Endothelial cell of umbilical vein (primary cell): Measurements from ENCODE around the gene ACADS. TPM values are rescaled to one million over a fixed set of nuclear protein-coding genes. Genes with fewer than 3 reads are reported as not detected.
"Not testable (repeated sequence)": the region's sequence is repeated elsewhere in the genome, so short reads cannot be mapped to it uniquely, and the experiment has no call there.

Source experiments
- BruUV-seq: library from RNA; stranded (reverse); fragments of 400-500 nt; replicated peaks from 2 replicates; lab custom pipeline; 2021; lab: Mats Ljungman, UMichigan
- CTCF ChIA-PET: fragments of 300-600, 350-600 bp; sonication (Branson Sonifier 250); formaldehyde crosslinking; loops from one replicate; lab custom pipeline; 2021; ENCODE audit warnings: antibody characterized with exemption, inconsistent platforms; lab: Charles Lee
- POLR2A ChIA-PET: fragments of 300-600, 350-600 bp; sonication (Branson Sonifier 250); formaldehyde crosslinking; loops from one replicate; lab custom pipeline; 2021; ENCODE audit warnings: antibody characterized with exemption, inconsistent platforms; lab: Charles Lee
- DNase-seq: peaks from one replicate; pipeline ENCODE4 v3.0.0-alpha.2; 2011; ENCODE audit warnings: low read depth, low spot score
- FAIRE-seq: peaks from 2 replicates; lab custom pipeline; 2011; peaks lifted over from hg19 to GRCh38; lab: Jason Lieb, UNC
- H2AFZ ChIP-seq: 2 replicates; pipeline ENCODE4 v1.6.0; 2012; ENCODE audit warnings: low read depth, low read length, control low read depth, inconsistent platforms
- H3K27ac ChIP-seq: 2 replicates; pipeline ENCODE4 v1.5.1; 2011; ENCODE audit warnings: low read depth, mild to moderate bottlenecking, control low read depth, low read length, moderate library complexity; ENCODE audit not compliant: insufficient read depth
- H3K27me3 ChIP-seq, 2 experiments: 2 replicates each; pipeline versions ENCODE4 v1.6.0 to v1.6.1; 2011; ENCODE audit warnings: low read length in 2 of 2, mixed read lengths in 1 of 2; ENCODE audit not compliant: control insufficient read depth in 2 of 2, insufficient read depth in 2 of 2
- H3K36me3 ChIP-seq, 2 experiments: 2 replicates in 1 of 2; 3 replicates in 1 of 2; pipeline ENCODE4 v1.5.1; 2011; ENCODE audit warnings: low read length in 2 of 2, mild to moderate bottlenecking in 1 of 2, moderate library complexity in 1 of 2; ENCODE audit not compliant: control insufficient read depth in 2 of 2, insufficient read depth in 2 of 2; ENCODE audit errors: extremely low read depth in 1 of 2
- H3K4me1 ChIP-seq: 3 replicates; pipeline ENCODE4 v1.5.1; 2011; ENCODE audit warnings: mild to moderate bottlenecking, low read length; ENCODE audit not compliant: control insufficient read depth, insufficient read depth; ENCODE audit errors: extremely low read depth
- H3K4me2 ChIP-seq: 2 replicates; pipeline ENCODE4 v1.6.1; 2011; ENCODE audit warnings: low read length, control low read depth, mixed read lengths; ENCODE audit not compliant: insufficient read depth
- H3K4me3 ChIP-seq, 3 experiments: fragments of 200-600 bp in 1 of 3; sonication (generic), shearing (Covaris generic) in 1 of 3; replicated peaks in 1 of 3; 2 replicates each; pipeline ENCODE4 v1.5.1; 2011 to 2016; ENCODE audit warnings: control low read depth in 3 of 3, low read length in 3 of 3, mild to moderate bottlenecking in 2 of 3, inconsistent platforms in 1 of 3, low read depth in 1 of 3, moderate library complexity in 1 of 3; ENCODE audit not compliant: insufficient read depth in 1 of 3
- H3K79me2 ChIP-seq: 2 replicates; pipeline ENCODE4 v1.6.0; 2012; ENCODE audit warnings: low read length, inconsistent platforms; ENCODE audit not compliant: control insufficient read depth, insufficient read depth
- H3K9ac ChIP-seq: replicated peaks from 2 replicates; pipeline ENCODE3; 2011; ENCODE audit warnings: low read length, control low read depth; ENCODE audit not compliant: insufficient read depth; ENCODE audit errors: extremely low read depth
- H3K9me1 ChIP-seq: replicated peaks from 3 replicates; pipeline ENCODE4 v1.6.0; 2011; ENCODE audit warnings: mild to moderate bottlenecking, low read length; ENCODE audit not compliant: control insufficient read depth, insufficient read depth; ENCODE audit errors: extremely low read depth
- H3K9me3 ChIP-seq: replicated peaks from 2 replicates; pipeline ENCODE4 v1.5.1; 2012; ENCODE audit warnings: low read length, inconsistent platforms; ENCODE audit not compliant: control insufficient read depth, insufficient read depth
- H4K20me1 ChIP-seq: replicated peaks from 2 replicates; pipeline ENCODE3; 2011; ENCODE audit warnings: mild to moderate bottlenecking, low read length; ENCODE audit not compliant: control insufficient read depth, insufficient read depth; ENCODE audit errors: extremely low read depth
- FOS ChIP-seq: IDR thresholded peaks from 2 replicates; pipeline ENCODE4 v1.6.1; 2011; ENCODE audit warnings: mild to moderate bottlenecking, low read length, moderate library complexity, borderline replicate concordance; ENCODE audit not compliant: insufficient read depth
- GATA2 ChIP-seq: IDR thresholded peaks from 2 replicates; pipeline ENCODE4 v1.7.0; 2011; ENCODE audit warnings: low read depth, mild to moderate bottlenecking, moderate library complexity, mixed read lengths, low read length; ENCODE audit not compliant: insufficient read length, insufficient read depth
- MYC ChIP-seq: IDR thresholded peaks from one replicate; pipeline ENCODE4 v1.6.1; 2011; ENCODE audit warnings: mild to moderate bottlenecking, low read depth, low read length
- dilution Hi-C: fragments of 300-500 bp; cut with MboI; formaldehyde crosslinking; loops from one replicate; pipeline ENCODE4 v1.15.0; 2019; ENCODE audit warnings: low sequenced_read_pairs; ENCODE audit not compliant: extremely low pct_ligation_motif_present
- intact Hi-C: fragments of 100-400 bp; cut with micrococcal nuclease; formaldehyde crosslinking; loops from one replicate; pipeline ENCODE4 v1.10.0; 2022
- polyA plus RNA-seq, 4 experiments: library from polyadenylated mRNA; depleted of rRNA in 3 of 4; stranded (reverse) in 3 of 4; unstranded in 1 of 4; fragments of >200 nt; gene quantifications; 2 replicates each; pipeline versions ENCODE4 v1.2.1 to v1.2.3, GENCODE V29; 2011 to 2012; ENCODE audit warnings: missing spikeins in 1 of 4
- total RNA-seq: library from RNA; stranded (reverse); gene quantifications from 2 replicates; pipeline ENCODE4 v1.2.3, GENCODE V29; 2021

Gene ACADS
- total and polyA plus RNA-seq, 2 donors (not counting 3 experiments of a cell fraction or from before 2014, with no cell fraction given), result 8.2 to 8.9 TPM

DNA sequence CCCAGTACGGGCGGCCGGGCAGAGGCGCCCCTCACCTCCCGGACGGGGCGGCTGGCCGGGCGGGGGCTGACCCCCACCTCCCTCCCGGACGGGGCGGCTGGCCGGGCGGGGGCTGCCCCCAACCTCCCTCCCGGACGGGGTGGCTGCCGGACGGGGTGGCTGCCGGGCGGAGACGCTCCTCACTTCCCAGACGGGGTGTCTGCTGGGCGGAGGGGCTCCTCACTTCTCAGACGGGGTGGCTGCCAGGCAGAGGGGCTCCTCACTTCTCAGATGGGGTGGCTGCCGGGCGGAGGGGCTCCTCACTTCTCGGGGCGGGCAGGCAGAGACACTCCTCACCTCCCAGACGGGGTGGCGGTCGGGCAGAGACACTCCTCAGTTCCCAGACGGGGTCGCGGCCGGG, 6.6 kb downstream of the ACADS start:
- H2AFZ ChIP-seq, H3K79me2 ChIP-seq, BruUV-seq, dilution Hi-C loops, intact Hi-C loops, FAIRE-seq, H3K9ac ChIP-seq, H3K9me3 ChIP-seq, H3K36me3 ChIP-seq, H3K27ac ChIP-seq, POLR2A ChIA-PET, H3K9me1 ChIP-seq, H3K4me3 ChIP-seq, DNase-seq, H3K4me1 ChIP-seq, H3K27me3 ChIP-seq, CTCF ChIA-PET, H3K4me2 ChIP-seq, H4K20me1 ChIP-seq: not testable (repeated sequence)

DNA sequence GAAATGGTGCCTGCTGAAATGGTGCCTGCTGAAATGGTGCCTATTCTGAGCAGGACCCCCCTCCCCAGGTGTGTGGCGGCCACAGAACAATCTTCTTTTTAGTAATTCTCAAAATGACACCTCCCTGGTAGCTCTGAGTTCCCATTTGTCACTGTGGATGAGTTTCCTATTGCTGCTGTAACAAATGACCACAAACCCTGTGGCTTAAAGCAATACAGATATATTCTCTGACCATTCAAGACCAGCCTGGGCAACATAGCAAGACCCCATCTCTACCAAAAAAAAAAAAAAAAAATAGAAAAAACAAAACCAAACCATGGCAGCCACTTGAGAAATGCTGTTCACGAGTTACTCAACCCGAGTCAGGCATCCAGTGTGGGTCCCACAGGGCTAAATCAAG, 7.9 kb downstream of the ACADS start:
- BruUV-seq, result no TSS peak
- no peak for DNase-seq
- H4K20me1 ChIP-seq, result no peaks in the 10 kb centered on the region
- H3K79me2 ChIP-seq, result no peaks in the 10 kb centered on the region
- no peaks in the 10 kb centered on the region for H3K9me1 ChIP-seq
- no peaks in the 10 kb centered on the region for H3K27me3 ChIP-seq
- H3K9me3 ChIP-seq, result no peaks in the 10 kb centered on the region
- no peaks in the 10 kb centered on the region for H3K4me1 ChIP-seq
- no peak overlapping the region for H3K4me3 ChIP-seq
- intact Hi-C loops (no loop called here), dilution Hi-C loops (no loop called here)
- no peak overlapping the region for H3K9ac ChIP-seq
- H3K27ac ChIP-seq, result no peak overlapping the region
- ChIA-PET POLR2A (no interaction called here), CTCF (no interaction called here)
- TF ChIP-seq FOS (no peak), GATA2 (no peak), MYC (no peak)
- H3K4me2 ChIP-seq, result no peak overlapping the region
- no peaks in the 10 kb centered on the region for H3K36me3 ChIP-seq
- no peak for FAIRE-seq
- H2AFZ ChIP-seq, result no peak overlapping the region
